H1 (cell line): ENCODE results near the gene NPY1R. TPM values are rescaled to one million over a fixed set of nuclear protein-coding genes. Genes with fewer than 3 reads are reported as not detected.

Source experiments
- CTCF ChIA-PET: fragments of 300-600 bp; sonication (Branson Sonifier 250); formaldehyde crosslinking; loops from one replicate; lab custom pipeline; 2021; ENCODE audit not compliant: partially characterized antibody; lab: Charles Lee
- POLR2A ChIA-PET: fragments of 300-600 bp; sonication (Branson Sonifier 250); formaldehyde crosslinking; loops from one replicate; lab custom pipeline; 2021; ENCODE audit warnings: inconsistent platforms; ENCODE audit not compliant: partially characterized antibody; lab: Charles Lee
- DNase-seq, 2 experiments: peaks; one replicate each; pipeline versions ENCODE4 v3.0.0 to v3.0.0-alpha.2; 2010 to 2022; ENCODE audit warnings: low spot score in 2 of 2, low read depth in 1 of 2, mixed read lengths in 1 of 2
- FAIRE-seq: peaks from 2 replicates; lab custom pipeline; 2011; peaks lifted over from hg19 to GRCh38; lab: Jason Lieb, UNC
- H2AFZ ChIP-seq: 2 replicates; pipeline ENCODE4 v1.8.1; 2012; ENCODE audit warnings: low read length, inconsistent platforms
- H2AK5ac ChIP-seq: 2 replicates; pipeline ENCODE4 v1.6.1; 2013; ENCODE audit warnings: low read depth, low read length
- H2BK120ac ChIP-seq: replicated peaks from 2 replicates; pipeline ENCODE3; 2013; ENCODE audit warnings: low read depth, low read length, inconsistent platforms
- H2BK12ac ChIP-seq: 2 replicates; pipeline ENCODE4 v1.6.1; 2013; ENCODE audit warnings: low read depth, low read length
- H2BK15ac ChIP-seq: 2 replicates; pipeline ENCODE4 v1.6.1; 2013; ENCODE audit warnings: low read length
- H2BK20ac ChIP-seq: 2 replicates; pipeline ENCODE4 v1.6.1; 2013; ENCODE audit warnings: low read length
- H2BK5ac ChIP-seq: 2 replicates; pipeline ENCODE4 v1.6.1; 2013; ENCODE audit warnings: low read depth, low read length
- H3K14ac ChIP-seq: 2 replicates; pipeline ENCODE4 v1.6.1; 2013; ENCODE audit warnings: inconsistent platforms; ENCODE audit not compliant: insufficient read length
- H3K18ac ChIP-seq: 2 replicates; pipeline ENCODE4 v1.6.1; 2013; ENCODE audit warnings: low read length; ENCODE audit errors: extremely low read depth
- H3K23ac ChIP-seq: 2 replicates; pipeline ENCODE4 v1.6.1; 2013; ENCODE audit warnings: inconsistent platforms; ENCODE audit not compliant: insufficient read length
- H3K23me2 ChIP-seq: 2 replicates; pipeline ENCODE4 v1.6.1; 2013; ENCODE audit warnings: low read depth, low read length
- H3K27ac ChIP-seq: 2 replicates; pipeline ENCODE4 v1.6.1; 2011; ENCODE audit warnings: low read depth, low read length, inconsistent platforms
- H3K27me3 ChIP-seq, 4 experiments: replicated peaks in 1 of 4; 1 replicate in 1 of 4; 2 replicates in 3 of 4; pipeline versions ENCODE4 v1.6.1 to v1.8.1; 2011 to 2013; ENCODE audit warnings: low read length in 3 of 4, mild to moderate bottlenecking in 3 of 4, inconsistent platforms in 2 of 4, mixed read lengths in 2 of 4, moderate library complexity in 1 of 4; ENCODE audit not compliant: control insufficient read depth in 3 of 4, insufficient read depth in 3 of 4; ENCODE audit errors: extremely low read depth in 1 of 4
- H3K36me3 ChIP-seq, 4 experiments: 2 replicates each; pipeline versions ENCODE4 v1.6.1 to v1.8.1; 2011 to 2013; ENCODE audit warnings: mild to moderate bottlenecking in 4 of 4, low read length in 3 of 4, moderate library complexity in 2 of 4, control low read depth in 1 of 4, inconsistent platforms in 1 of 4; ENCODE audit not compliant: insufficient read depth in 4 of 4, control insufficient read depth in 2 of 4
- H3K4ac ChIP-seq: replicated peaks from 2 replicates; pipeline ENCODE3; 2013; ENCODE audit warnings: low read length, low read depth, mixed read lengths, inconsistent platforms; ENCODE audit not compliant: insufficient read length
- H3K4me1 ChIP-seq, 4 experiments: replicated peaks in 1 of 4; 1 replicate in 1 of 4; 2 replicates in 3 of 4; pipeline versions ENCODE4 v1.6.1 to v1.8.1; 2011 to 2013; ENCODE audit warnings: low read length in 3 of 4, inconsistent platforms in 2 of 4, mixed read lengths in 1 of 4; ENCODE audit not compliant: insufficient read depth in 4 of 4, control insufficient read depth in 3 of 4
- H3K4me2 ChIP-seq, 2 experiments: 2 replicates each; pipeline versions ENCODE4 v1.6.1 to v1.8.1; 2011 to 2013; ENCODE audit warnings: low read depth in 2 of 2, low read length in 2 of 2, control low read depth in 1 of 2, inconsistent platforms in 1 of 2, mild to moderate bottlenecking in 1 of 2; ENCODE audit not compliant: insufficient read depth in 1 of 2
- H3K4me3 ChIP-seq, 4 experiments: fragments of 200-600, 300-600 bp in 1 of 4; sonication (generic), shearing (Covaris generic), sonication (Bioruptor Twin) in 1 of 4; 2 replicates each; pipeline versions ENCODE4 v1.5.1 to v1.8.1; 2011 to 2016; ENCODE audit warnings: low read length in 4 of 4, low read depth in 3 of 4, control low read depth in 2 of 4, inconsistent platforms in 2 of 4, mild to moderate bottlenecking in 2 of 4, mixed read lengths in 1 of 4, moderate library complexity in 1 of 4; ENCODE audit not compliant: insufficient read depth in 2 of 4; ENCODE audit errors: extremely low read depth in 1 of 4
- H3K56ac ChIP-seq: replicated peaks from 2 replicates; pipeline ENCODE3; 2013; ENCODE audit warnings: low read depth, mild to moderate bottlenecking, mixed read lengths, low read length, inconsistent platforms; ENCODE audit not compliant: insufficient read length
- H3K79me1 ChIP-seq: 2 replicates; pipeline ENCODE4 v1.6.1; 2013; ENCODE audit warnings: low read depth, low read length, control low read depth
- H3K79me2 ChIP-seq, 2 experiments: 2 replicates each; pipeline versions ENCODE4 v1.6.1 to v1.8.1; 2012 to 2013; ENCODE audit warnings: low read length in 2 of 2, mild to moderate bottlenecking in 2 of 2, inconsistent platforms in 1 of 2; ENCODE audit not compliant: insufficient read depth in 2 of 2, control insufficient read depth in 1 of 2
- H3K9ac ChIP-seq, 4 experiments: replicated peaks in 1 of 4; 1 replicate in 1 of 4; 2 replicates in 3 of 4; pipeline versions ENCODE4 v1.6.1 to v1.8.1; 2011 to 2013; ENCODE audit warnings: low read depth in 3 of 4, low read length in 3 of 4, control low read depth in 2 of 4, mild to moderate bottlenecking in 2 of 4, moderate library complexity in 2 of 4, inconsistent platforms in 1 of 4; ENCODE audit errors: extremely low read depth in 1 of 4
- H3K9me3 ChIP-seq, 2 experiments: 2 replicates each; pipeline versions ENCODE4 v1.6.1 to v1.8.1; 2012 to 2013; ENCODE audit warnings: mild to moderate bottlenecking in 2 of 2, moderate library complexity in 2 of 2, control low read depth in 1 of 2, inconsistent platforms in 1 of 2, low read depth in 1 of 2, low read length in 1 of 2, mixed read lengths in 1 of 2; ENCODE audit not compliant: insufficient read depth in 2 of 2
- H4K20me1 ChIP-seq, 2 experiments: replicated peaks in 1 of 2; 2 replicates each; pipeline versions ENCODE3 to v1.8.1; 2011 to 2013; ENCODE audit warnings: inconsistent platforms in 2 of 2, low read length in 2 of 2, mild to moderate bottlenecking in 1 of 2; ENCODE audit not compliant: insufficient read depth in 2 of 2, control insufficient read depth in 1 of 2
- H4K5ac ChIP-seq: 2 replicates; pipeline ENCODE4 v1.6.1; 2013; ENCODE audit warnings: low read length, low read depth, mixed read lengths, inconsistent platforms; ENCODE audit not compliant: insufficient read length
- H4K8ac ChIP-seq: 2 replicates; pipeline ENCODE4 v1.8.0; 2013; ENCODE audit warnings: mild to moderate bottlenecking, moderate library complexity, low read length, inconsistent platforms; ENCODE audit not compliant: insufficient read depth; ENCODE audit errors: extremely low read depth
- H4K91ac ChIP-seq: replicated peaks from 2 replicates; pipeline ENCODE3; 2013; ENCODE audit warnings: low read length, mixed read lengths, inconsistent platforms; ENCODE audit not compliant: insufficient read length
- ASH2L ChIP-seq: fragments of 200-600, 300-600 bp; sonication (generic); IDR thresholded peaks from one replicate; pipeline ENCODE4 v1.7.1; 2017; ENCODE audit warnings: low read length
- CTCF ChIP-seq, 3 experiments: IDR thresholded peaks; 1 replicate in 2 of 3; 2 replicates in 1 of 3; pipeline versions ENCODE4 v1.5.1 to v1.6.1; 2011; ENCODE audit warnings: low read length in 3 of 3, mild to moderate bottlenecking in 3 of 3, inconsistent platforms in 2 of 3, low read depth in 1 of 3, moderate library complexity in 1 of 3; ENCODE audit not compliant: insufficient read depth in 1 of 3; ENCODE audit errors: control extremely low read depth in 1 of 3
- JUN ChIP-seq: IDR thresholded peaks from 2 replicates; pipeline ENCODE4 v1.6.1; 2011; ENCODE audit warnings: low read depth, mild to moderate bottlenecking, improper control_type of control experiment, low read length
- KDM5A ChIP-seq: fragments of 200-600 bp; IDR thresholded peaks from 2 replicates; pipeline ENCODE4 v1.7.1; 2012; ENCODE audit warnings: mild to moderate bottlenecking, low read length, inconsistent platforms, mixed read lengths
- MAFK ChIP-seq: IDR thresholded peaks from 2 replicates; pipeline ENCODE4 v1.6.1; 2012; ENCODE audit warnings: low read depth, mild to moderate bottlenecking, improper control_type of control experiment, low read length
- NANOG ChIP-seq: IDR thresholded peaks from 2 replicates; pipeline ENCODE4 v1.6.1; 2011; ENCODE audit warnings: low read length, low read depth, mild to moderate bottlenecking, inconsistent platforms; ENCODE audit not compliant: insufficient read depth, poor library complexity, severe bottlenecking
- WGBS, 2 experiments: shearing (Covaris generic) in 1 of 2; methylation state at CpG; one replicate each; pipeline versions ENCODE4 v1.1.6 to v1.1.7; 2013 to 2015; ENCODE audit warnings: low lambda C conversion rate in 2 of 2, mixed read lengths in 2 of 2, inconsistent platforms in 1 of 2, low coverage in 1 of 2, missing lambda C conversion rate in 1 of 2; ENCODE audit not compliant: insufficient replicate concordance in 2 of 2, insufficient coverage in 1 of 2, insufficient read length in 1 of 2; ENCODE audit errors: extremely low coverage in 1 of 2, missing lambda C conversion rate in 1 of 2; 5-methylcytosine and 5-hydroxymethylcytosine counted together
- polyA plus RNA-seq, 7 experiments: library from polyadenylated mRNA; depleted of rRNA in 3 of 7; stranded (reverse) in 5 of 7; unstranded in 2 of 7; fragments of >200 nt in 5 of 7; fragments of 200-250 nt in 2 of 7; gene quantifications; 1 replicate in 5 of 7; 2 replicates in 1 of 7; 4 replicates in 1 of 7; pipeline versions ENCODE4 v1.2.1 to v1.2.3, GENCODE V29; 2011 to 2013; ENCODE audit warnings: missing spikeins in 2 of 7, mixed read lengths in 2 of 7
- total RNA-seq: library from RNA; stranded (reverse); fragmentation: NEBNext Ultra II Directional; extraction: Animal tissue kit (Norgen Biotek cat#: 25700); gene quantifications from 2 replicates; pipeline ENCODE4 v1.2.1, GENCODE V29; 2021

NPY1R gene
- total and polyA plus RNA-seq, 2 of the 8 experiments (the other 6 are each of a cell fraction or from before 2014, with no cell fraction given) = 5.9 to 6.3 TPM

- no peak overlapping the region for H4K5ac ChIP-seq
- H3K79me1 ChIP-seq = no peaks in the 10 kb centered on the region
- ChIA-PET POLR2A (no interaction called here), CTCF (interaction anchor here (0.6 to 2.4 kb wide), 12 partner anchors 10 to 243 kb away, joined by 3 to 16 read pairs (median 3); partner anchors contain the start of gene NPY1R)
- no peak overlapping the region for H3K14ac ChIP-seq
- DNase-seq (no peak), FAIRE-seq (no peak)
- no peak overlapping the region for H3K4me2 ChIP-seq
- no peaks in the 10 kb centered on the region for H3K9me3 ChIP-seq
- H2BK120ac ChIP-seq = no peak overlapping the region
- no peak overlapping the region for H4K8ac ChIP-seq
- H2BK15ac ChIP-seq = no peak overlapping the region
- no peak overlapping the region for H3K23ac ChIP-seq
- H3K4ac ChIP-seq = no peak overlapping the region
- H3K4me3 ChIP-seq = no peak overlapping the region
- H3K79me2 ChIP-seq = no peaks in the 10 kb centered on the region
- no peak overlapping the region for H2BK12ac ChIP-seq
- H2AK5ac ChIP-seq = no peak overlapping the region
- no peak overlapping the region for H2AFZ ChIP-seq
- no peak overlapping the region for H3K9ac ChIP-seq
- no peak overlapping the region for H3K27ac ChIP-seq
- no peak overlapping the region for H2BK20ac ChIP-seq
- no peak overlapping the region for H3K56ac ChIP-seq
- H3K27me3 ChIP-seq = no peaks in the 10 kb centered on the region
- no peaks in the 10 kb centered on the region for H3K4me1 ChIP-seq
- no peaks in the 10 kb centered on the region for H4K20me1 ChIP-seq
- no peak overlapping the region for H4K91ac ChIP-seq
- no peak overlapping the region for H2BK5ac ChIP-seq
- WGBS, 2 experiments = 86% methylated on average over 1 of the region's 1 CpG; no CpG with 5 or more reads in 1 of the 2 experiments
- no peaks in the 10 kb centered on the region for H3K36me3 ChIP-seq
- no peaks in the 10 kb centered on the region for H3K23me2 ChIP-seq
- H3K18ac ChIP-seq = no peak overlapping the region
- TF ChIP-seq KDM5A (no peak), MAFK (no peak), JUN (no peak), ASH2L (no peak), CTCF (IDR thresholded peaks at IDR 0.05; ENCODE audit: control extremely low read depth in 1 of 3, insufficient read depth in 1 of 3, low read depth in 1 of 3, low read length in 3 of 3) (peak in 1 of 3 experiments; percentile 11; a peak in 1 of 4 replicates), NANOG (no peak)
- TF ChIP-seq, all 59 proteins: peak for 1
Measured at GRCh38 chr4:163356104-163356503, 23.7 kb upstream of the NPY1R start.
